Measurements from ENCODE around the gene GNAI2. TPM values are rescaled to one million over a fixed set of nuclear protein-coding genes. Genes with fewer than 3 reads are reported as not detected.

Gene GNAI2
- polyA plus RNA-seq, 1 of the 3 experiments (the other 2 are of a cell fraction): 649 TPM

- no peak overlapping the region for H3K4me2 ChIP-seq
- ChIA-PET CTCF (interaction anchor here (19.2 to 61.6 kb wide), 3 partner anchors 7 to 55 kb away, joined by 433 to 1375 read pairs (median 433); partner anchors contain the start of genes GNAI2 and GNAT1), POLR2A (no interaction called here)
- no peaks in the 10 kb centered on the region for H3K9me3 ChIP-seq
- peaks cover 0 to 13% of the 10 kb centered on the region in 2 experiments for H3K36me3 ChIP-seq (replicated peaks in 1 of 2; ENCODE audit: control insufficient read depth in 1 of 2, insufficient read depth in 2 of 2, low read length in 1 of 2)
- H3K9me2 ChIP-seq: no peaks in the 10 kb centered on the region
- H3K4me3 ChIP-seq (ENCODE audit: low read depth in 2 of 2, low read length in 1 of 2): no peak overlapping the region
- peaks cover 32% of the 10 kb centered on the region for H3F3A ChIP-seq (replicated peaks; ENCODE audit: insufficient read depth)
- no peak for DNase-seq
- TF ChIP-seq FOXJ3 (CRISPR knock-in tag; IDR thresholded peaks at IDR 0.05) (no peak), RAD21 (IDR thresholded peaks at IDR 0.05; ENCODE audit: low read length) (no peak), USF2 (IDR thresholded peaks at IDR 0.05; ENCODE audit: borderline replicate concordance, low read depth, low read length) (no peak), YY1 (IDR thresholded peaks at IDR 0.05; ENCODE audit: low read depth) (no peak), CHD2 (IDR thresholded peaks at IDR 0.05; ENCODE audit: low read length, partially characterized antibody) (no peak), JUND (IDR thresholded peaks at IDR 0.05) (no peak), NFIC (IDR thresholded peaks at IDR 0.05; ENCODE audit: borderline replicate concordance) (no peak), MEF2A (IDR thresholded peaks at IDR 0.05; ENCODE audit: borderline replicate concordance, low read depth) (no peak), TAF1 (IDR thresholded peaks at IDR 0.05; ENCODE audit: borderline replicate concordance, low read depth, low read length) (no peak), EZH2phosphoT487 (IDR thresholded peaks at IDR 0.05; ENCODE audit: borderline replicate concordance, low read depth) (no peak), SIN3A (IDR thresholded peaks at IDR 0.05; ENCODE audit: borderline replicate concordance, low read depth, low read length) (no peak), ELF1 (IDR thresholded peaks at IDR 0.05) (no peak), CTCF (IDR thresholded peaks at IDR 0.05) (no peak), TEAD4 (IDR thresholded peaks at IDR 0.05; ENCODE audit: borderline replicate concordance, insufficient read depth) (no peak), NRF1 (IDR thresholded peaks at IDR 0.05; ENCODE audit: low read depth, low read length) (no peak), USF1 (IDR thresholded peaks at IDR 0.05; ENCODE audit: borderline replicate concordance, low read depth) (no peak), SMC3 (IDR thresholded peaks at IDR 0.05; ENCODE audit: low read depth, low read length) (no peak)
- H3K79me2 ChIP-seq (ENCODE audit: insufficient read depth): peaks cover 100% of the 10 kb centered on the region
- WGBS (ENCODE audit: low lambda C conversion rate): 100% methylated on average over 1 of the region's 4 CpGs
- no peaks in the 10 kb centered on the region for H3K27me3 ChIP-seq (ENCODE audit: insufficient read depth)
- peaks cover 75% of the 10 kb centered on the region for H4K20me1 ChIP-seq (ENCODE audit: insufficient read depth)
- H3K9ac ChIP-seq: no peak overlapping the region
- H3K27ac ChIP-seq (ENCODE audit: low read depth in 2 of 2, low read length in 1 of 2): no peak overlapping the region; a peak in 1 of 4 replicates
- H2AFZ ChIP-seq (ENCODE audit: low read depth): no peak overlapping the region
- H3K4me1 ChIP-seq (ENCODE audit: control insufficient read depth in 1 of 2, insufficient read depth in 2 of 2, low read depth in 1 of 2, low read length in 1 of 2): peaks cover 15 to 35% of the 10 kb centered on the region in 2 experiments; a peak in 3 of 4 replicates
Observed at GRCh38 chr3:50241163-50241562, 5.2 kb downstream of the GNAI2 start.
